Neural cell (in vitro differentiated cells): ENCODE data around the gene MALL. TPM values are rescaled to one million over a fixed set of nuclear protein-coding genes. Genes with fewer than 3 reads are reported as not detected.

Experiments
- H2AFZ ChIP-seq: fragments of 200-600, 300-800 bp; sonication (generic), shearing (Covaris generic); 2 replicates; pipeline ENCODE4 v1.6.0; 2014; ENCODE audit warnings: low read depth, mild to moderate bottlenecking, antibody characterized with exemption, low read length, moderate library complexity
- H3F3A ChIP-seq: fragments of 200-600 bp; shearing (Covaris generic); 2 replicates; pipeline ENCODE4 v1.6.1; 2016; ENCODE audit warnings: mild to moderate bottlenecking, moderate library complexity, mixed read lengths, antibody characterized with exemption, low read length; ENCODE audit not compliant: insufficient read depth, poor library complexity, severe bottlenecking
- H3K27ac ChIP-seq: fragments of 200-600, 300-800 bp; sonication (generic), shearing (Covaris generic); 2 replicates; pipeline ENCODE4 v1.5.1; 2014; ENCODE audit warnings: mild to moderate bottlenecking, low read length, moderate library complexity
- H3K27me3 ChIP-seq: fragments of 300-800, 200-600 bp; sonication (generic), shearing (Covaris generic); 2 replicates; pipeline ENCODE4 v1.6.0; 2014; ENCODE audit warnings: mild to moderate bottlenecking, low read depth, low read length, moderate library complexity; ENCODE audit not compliant: insufficient read depth
- H3K36me3 ChIP-seq: fragments of 300-800, 200-600 bp; sonication (generic), shearing (Covaris generic); 2 replicates; pipeline ENCODE4 v1.5.1; 2014; ENCODE audit warnings: mild to moderate bottlenecking, antibody characterized with exemption, low read length, moderate library complexity; ENCODE audit not compliant: insufficient read depth
- H3K4me2 ChIP-seq: fragments of 300-800, 200-600 bp; sonication (generic), shearing (Covaris generic); 2 replicates; pipeline ENCODE4 v1.6.0; 2014; ENCODE audit warnings: mild to moderate bottlenecking, low read length
- H3K4me3 ChIP-seq: fragments of 300-800, 200-600 bp; sonication (generic), shearing (Covaris generic); 2 replicates; pipeline ENCODE4 v1.5.1; 2014; ENCODE audit warnings: mild to moderate bottlenecking, low read length, moderate library complexity
- H3K79me2 ChIP-seq: fragments of 200-600 bp; shearing (Covaris generic); replicated peaks from 2 replicates; pipeline ENCODE4 v1.6.0; 2014; ENCODE audit warnings: mild to moderate bottlenecking, low read length, moderate library complexity; ENCODE audit not compliant: insufficient read depth
- H3K9ac ChIP-seq: fragments of 300-800, 200-600 bp; sonication (generic), shearing (Covaris generic); 2 replicates; pipeline ENCODE4 v1.6.1; 2016; ENCODE audit warnings: mild to moderate bottlenecking, low read length, mixed read lengths
- H3K9me2 ChIP-seq: fragments of 200-600 bp; shearing (Covaris generic); 2 replicates; pipeline ENCODE4 v1.6.1; 2016; ENCODE audit warnings: mild to moderate bottlenecking, low read length, mixed read lengths; ENCODE audit not compliant: insufficient read depth
- H3K9me3 ChIP-seq: fragments of 200-600, 300-800 bp; sonication (generic), shearing (Covaris generic); 2 replicates; pipeline ENCODE4 v1.6.1; 2016; ENCODE audit warnings: mild to moderate bottlenecking, mixed run types, low read length, moderate library complexity, mixed read lengths
- H4K20me1 ChIP-seq: fragments of 200-600 bp; shearing (Covaris generic); 2 replicates; pipeline ENCODE4 v1.6.1; 2016; ENCODE audit warnings: mild to moderate bottlenecking, mixed run types; ENCODE audit not compliant: insufficient read depth
- CTCF ChIP-seq: fragments of 450-650 bp; IDR thresholded peaks from 2 replicates; pipeline ENCODE4 v1.5.1; 2014; ENCODE audit warnings: antibody characterized with exemption, mild to moderate bottlenecking, moderate library complexity; ENCODE audit not compliant: poor library complexity, severe bottlenecking
- EP300 ChIP-seq: fragments of 450-650 bp; conservative IDR thresholded peaks from 2 replicates; pipeline ENCODE4 v1.6.1; 2014; ENCODE audit warnings: antibody characterized with exemption, mild to moderate bottlenecking, moderate library complexity; ENCODE audit not compliant: poor library complexity, severe bottlenecking
- EZH2 ChIP-seq: fragments of 200-600, 300-800 bp; shearing (Covaris generic), sonication (generic); IDR thresholded peaks from 2 replicates; pipeline ENCODE4 v1.6.1; 2014; ENCODE audit warnings: antibody characterized with exemption, low read length, borderline replicate concordance, mild to moderate bottlenecking; ENCODE audit not compliant: insufficient read depth, poor library complexity, severe bottlenecking
- MXI1 ChIP-seq: fragments of 450-650 bp; conservative IDR thresholded peaks from 2 replicates; pipeline ENCODE4 v1.6.1; 2014; ENCODE audit warnings: antibody characterized with exemption, mild to moderate bottlenecking; ENCODE audit not compliant: poor library complexity, severe bottlenecking
- POLR2AphosphoS5 ChIP-seq: IDR thresholded peaks from 2 replicates; pipeline ENCODE4 v1.6.1; 2012
- RAD21 ChIP-seq: fragments of 450-650 bp; conservative IDR thresholded peaks from 2 replicates; pipeline ENCODE4 v1.6.1; 2014; ENCODE audit warnings: antibody characterized with exemption, mild to moderate bottlenecking, moderate library complexity
- REST ChIP-seq: IDR thresholded peaks from 2 replicates; pipeline ENCODE4 v1.6.1; 2012; ENCODE audit warnings: borderline replicate concordance
- SMC3 ChIP-seq: fragments of 450-650 bp; conservative IDR thresholded peaks from 2 replicates; pipeline ENCODE4 v1.6.1; 2014; ENCODE audit warnings: antibody characterized with exemption, mild to moderate bottlenecking, moderate library complexity; ENCODE audit not compliant: poor library complexity
- TAF1 ChIP-seq: IDR thresholded peaks from 2 replicates; pipeline ENCODE4 v1.6.1; 2012; ENCODE audit warnings: low read depth
- polyA plus RNA-seq: library from polyadenylated mRNA; depleted of rRNA; stranded (reverse); fragments of >200 nt; gene quantifications from 2 replicates; pipeline ENCODE4 v1.2.3, GENCODE V29; 2014

The MALL gene
- polyA plus RNA-seq, 1 donor from 2014 or later, result not detected

GRCh38 chr2:110146183-110146944 is 30.7 kb upstream of the MALL start:
- Histone ChIP-seq H3F3A (no peaks in the 10 kb centered on the region), H3K4me2 (no peak overlapping the region), H3K27ac (no peak overlapping the region), H3K9me2 (no peaks in the 10 kb centered on the region), H3K79me2 (no peaks in the 10 kb centered on the region), H3K36me3 (no peaks in the 10 kb centered on the region), H2AFZ (no peak overlapping the region), H3K4me3 (no peak overlapping the region), H3K9ac (no peak overlapping the region), H3K9me3 (no peaks in the 10 kb centered on the region), H4K20me1 (no peaks in the 10 kb centered on the region), H3K27me3 (no peaks in the 10 kb centered on the region)
- TF ChIP-seq EP300 (no peak), POLR2AphosphoS5 (no peak), REST (no peak), TAF1 (no peak), EZH2 (no peak), SMC3 (no peak), CTCF (no peak), MXI1 (no peak), RAD21 (no peak)

- Histone ChIP-seq H2AFZ (no peak overlapping the region), H3K9me2 (no peaks in the 10 kb centered on the region), H3K36me3 (no peaks in the 10 kb centered on the region), H3K79me2 (no peaks in the 10 kb centered on the region), H3K4me2 (no peak overlapping the region), H3K27ac (no peak overlapping the region), H3F3A (no peaks in the 10 kb centered on the region), H3K9me3 (no peaks in the 10 kb centered on the region), H3K27me3 (no peaks in the 10 kb centered on the region), H3K9ac (no peak overlapping the region), H4K20me1 (no peaks in the 10 kb centered on the region), H3K4me3 (no peak overlapping the region)
- TF ChIP-seq TAF1 (no peak), POLR2AphosphoS5 (no peak), REST (no peak), EP300 (no peak), SMC3 (no peak), EZH2 (no peak), MXI1 (no peak), RAD21 (no peak), CTCF (no peak)
These were observed 28.4 kb upstream of the MALL start for GRCh38 chr2:110143982-110144381.
